ENCODE measurements around the gene CEP126. TPM values are rescaled to one million over a fixed set of nuclear protein-coding genes. Genes with fewer than 3 reads are reported as not detected.
"Not testable (repeated sequence)": the region's sequence is repeated elsewhere in the genome, so short reads cannot be mapped to it uniquely, and the experiment has no call there.

Gene CEP126
- total and polyA plus RNA-seq, 4 donors: 1.7 to 12.5 (median 7.5) TPM

DNA sequence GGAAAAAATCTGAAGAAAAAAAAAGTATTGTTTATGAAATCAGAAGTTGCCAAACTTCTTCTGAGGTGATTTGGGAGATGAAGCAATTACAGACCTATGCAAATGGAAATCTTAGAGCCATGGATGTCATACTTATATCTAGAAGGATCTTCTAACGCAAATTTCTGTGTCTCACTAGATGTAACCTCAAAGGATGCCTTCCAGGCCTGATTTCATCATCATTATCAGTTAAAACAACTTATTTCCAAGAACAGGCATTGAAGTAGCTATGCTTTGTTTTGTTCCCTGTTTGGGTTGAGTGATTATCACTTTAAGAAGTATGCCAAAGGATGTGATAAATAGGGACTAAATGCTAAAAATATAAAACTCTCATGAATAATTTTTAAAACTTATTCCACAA, 45.4 kb downstream of the CEP126 start:
- H3K27ac ChIP-seq (ENCODE audit: low read depth in 1 of 2, low read length in 1 of 2): no peak overlapping the region
- H3K9me3 ChIP-seq (ENCODE audit: control insufficient read depth in 4 of 4, insufficient read depth in 3 of 4, low read length in 3 of 4): no peaks in the 10 kb centered on the region
- H3K27me3 ChIP-seq (ENCODE audit: control insufficient read depth in 3 of 3, insufficient read depth in 3 of 3, low read length in 2 of 3): no peaks in the 10 kb centered on the region
- no peaks in the 10 kb centered on the region for H3K4me1 ChIP-seq (ENCODE audit: control insufficient read depth in 5 of 5, insufficient read depth in 5 of 5, low read length in 5 of 5)
- H3K4me3 ChIP-seq: no peak overlapping the region
- peaks cover 0 to 6% (median 2%) of the 10 kb centered on the region in 4 donors for H3K36me3 ChIP-seq (ENCODE audit: control insufficient read depth in 4 of 4, insufficient read depth in 4 of 4, low read length in 4 of 4)
- H3K9ac ChIP-seq (ENCODE audit: insufficient read depth in 1 of 2, low read length in 2 of 2): no peak overlapping the region
- 83 to 91% methylated on average over 1 of the region's 1 CpG for WGBS, 2 donors
- ATAC-seq (ENCODE audit: insufficient read depth, low FRiP score): no peak
- DNase-seq: no peak
- TF ChIP-seq, protein P1, sequence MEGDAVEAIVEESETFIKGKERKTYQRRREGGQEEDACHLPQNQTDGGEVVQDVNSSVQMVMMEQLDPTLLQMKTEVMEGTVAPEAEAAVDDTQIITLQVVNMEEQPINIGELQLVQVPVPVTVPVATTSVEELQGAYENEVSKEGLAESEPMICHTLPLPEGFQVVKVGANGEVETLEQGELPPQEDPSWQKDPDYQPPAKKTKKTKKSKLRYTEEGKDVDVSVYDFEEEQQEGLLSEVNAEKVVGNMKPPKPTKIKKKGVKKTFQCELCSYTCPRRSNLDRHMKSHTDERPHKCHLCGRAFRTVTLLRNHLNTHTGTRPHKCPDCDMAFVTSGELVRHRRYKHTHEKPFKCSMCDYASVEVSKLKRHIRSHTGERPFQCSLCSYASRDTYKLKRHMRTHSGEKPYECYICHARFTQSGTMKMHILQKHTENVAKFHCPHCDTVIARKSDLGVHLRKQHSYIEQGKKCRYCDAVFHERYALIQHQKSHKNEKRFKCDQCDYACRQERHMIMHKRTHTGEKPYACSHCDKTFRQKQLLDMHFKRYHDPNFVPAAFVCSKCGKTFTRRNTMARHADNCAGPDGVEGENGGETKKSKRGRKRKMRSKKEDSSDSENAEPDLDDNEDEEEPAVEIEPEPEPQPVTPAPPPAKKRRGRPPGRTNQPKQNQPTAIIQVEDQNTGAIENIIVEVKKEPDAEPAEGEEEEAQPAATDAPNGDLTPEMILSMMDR (IDR thresholded peaks at IDR 0.05; ENCODE audit: control extremely low read depth, extremely low read depth): no peak

DNA sequence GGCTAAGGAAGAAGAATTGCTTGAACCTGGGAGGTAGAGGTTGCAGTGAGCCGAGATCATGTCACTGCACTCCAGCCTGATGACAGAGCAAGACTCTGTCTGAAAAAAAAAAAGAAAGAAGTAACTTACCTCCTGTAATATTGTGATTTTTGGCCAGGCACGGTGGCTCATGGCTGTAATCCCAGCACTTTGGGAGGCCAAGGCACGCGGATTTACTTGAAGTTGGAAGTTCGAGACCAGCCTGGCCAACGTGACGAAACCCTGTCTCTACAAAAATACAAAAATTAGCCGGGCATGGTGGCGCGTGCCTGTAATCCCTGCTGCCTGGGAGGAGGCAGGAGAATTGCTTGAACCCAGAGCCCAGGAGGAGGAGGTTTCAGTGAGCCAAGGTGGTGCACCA, 49.4 kb downstream of the CEP126 start:
- not testable (repeated sequence) for H3K27ac ChIP-seq (ENCODE audit: low read depth in 1 of 2, low read length in 1 of 2); DNase-seq; ATAC-seq (ENCODE audit: insufficient read depth, low FRiP score); H3K4me1 ChIP-seq (ENCODE audit: control insufficient read depth in 5 of 5, insufficient read depth in 5 of 5, low read length in 5 of 5); H3K9me3 ChIP-seq (ENCODE audit: control insufficient read depth in 4 of 4, insufficient read depth in 3 of 4, low read length in 3 of 4); H3K4me3 ChIP-seq; H3K9ac ChIP-seq (ENCODE audit: insufficient read depth in 1 of 2, low read length in 2 of 2); H3K36me3 ChIP-seq (ENCODE audit: control insufficient read depth in 4 of 4, insufficient read depth in 4 of 4, low read length in 4 of 4); H3K27me3 ChIP-seq (ENCODE audit: control insufficient read depth in 3 of 3, insufficient read depth in 3 of 3, low read length in 2 of 3)
- 96 to 98% methylated on average over 10 of the region's 10 CpGs for WGBS, 2 donors

GRCh38 chr11:101974255-101974654, 59.4 kb downstream of the CEP126 start:
- DNase-seq: peak in 1 of 3 donors; percentile 17

GRCh38 chr11:101974771-101975170, 60.0 kb downstream of the CEP126 start:
- 83 to 85% methylated on average over 1 of the region's 1 CpG for WGBS, 2 donors
- TF ChIP-seq, protein P1 (IDR thresholded peaks at IDR 0.05; ENCODE audit: control extremely low read depth, extremely low read depth): no peak
- ATAC-seq (ENCODE audit: insufficient read depth, low FRiP score) (no peak), DNase-seq (no peak)
- no peak overlapping the region for H3K27ac ChIP-seq (ENCODE audit: low read depth in 1 of 2, low read length in 1 of 2)
- no peaks in the 10 kb centered on the region for H3K4me1 ChIP-seq (ENCODE audit: control insufficient read depth in 5 of 5, insufficient read depth in 5 of 5, low read length in 5 of 5)
- H3K4me3 ChIP-seq: no peak overlapping the region
- no peaks in the 10 kb centered on the region for H3K9me3 ChIP-seq (ENCODE audit: control insufficient read depth in 4 of 4, insufficient read depth in 3 of 4, low read length in 3 of 4)
- H3K27me3 ChIP-seq (ENCODE audit: control insufficient read depth in 3 of 3, insufficient read depth in 3 of 3, low read length in 2 of 3): no peaks in the 10 kb centered on the region
- H3K36me3 ChIP-seq (ENCODE audit: control insufficient read depth in 4 of 4, insufficient read depth in 4 of 4, low read length in 4 of 4): no peaks in the 10 kb centered on the region
- H3K9ac ChIP-seq (ENCODE audit: insufficient read depth in 1 of 2, low read length in 2 of 2): no peak overlapping the region

More at GRCh38 chr11:101974255-101974654, 59.4 kb downstream of the CEP126 start:
- H3K27ac ChIP-seq (ENCODE audit: low read depth in 1 of 2, low read length in 1 of 2): no peak overlapping the region
- no peak for ATAC-seq (ENCODE audit: insufficient read depth, low FRiP score)
- H3K4me1 ChIP-seq (ENCODE audit: control insufficient read depth in 5 of 5, insufficient read depth in 5 of 5, low read length in 5 of 5): no peaks in the 10 kb centered on the region
- no peaks in the 10 kb centered on the region for H3K36me3 ChIP-seq (ENCODE audit: control insufficient read depth in 4 of 4, insufficient read depth in 4 of 4, low read length in 4 of 4)
- TF ChIP-seq, protein P1 (IDR thresholded peaks at IDR 0.05; ENCODE audit: control extremely low read depth, extremely low read depth): no peak
- H3K9ac ChIP-seq (ENCODE audit: insufficient read depth in 1 of 2, low read length in 2 of 2): no peak overlapping the region
- WGBS, 2 donors: 58 to 64% methylated on average over 2 of the region's 2 CpGs
- H3K9me3 ChIP-seq (ENCODE audit: control insufficient read depth in 4 of 4, insufficient read depth in 3 of 4, low read length in 3 of 4): no peaks in the 10 kb centered on the region
- H3K27me3 ChIP-seq (ENCODE audit: control insufficient read depth in 3 of 3, insufficient read depth in 3 of 3, low read length in 2 of 3): no peaks in the 10 kb centered on the region
- no peak overlapping the region for H3K4me3 ChIP-seq

All from lung (tissue), 12 donors.